Kidney (tissue), 14 donors: ENCODE data around the gene PRDX1. TPM values are rescaled to one million over a fixed set of nuclear protein-coding genes. Genes with fewer than 3 reads are reported as not detected.

Experiments used
- DNase-seq, 5 donors: peaks; one replicate each; pipeline ENCODE4 v3.0.0-alpha.2; 2013 to 2020
- FAIRE-seq: peaks from 2 replicates; lab custom pipeline; 2012; peaks lifted over from hg19 to GRCh38; lab: Jason Lieb, UNC
- H3K27ac ChIP-seq, 2 donors: one replicate each; pipeline ENCODE4 v1.7.0; 2013; ENCODE audit warnings: low read depth in 2 of 2, low read length in 2 of 2, inconsistent platforms in 1 of 2
- H3K27me3 ChIP-seq: one replicate; pipeline ENCODE4 v1.7.1; 2013; ENCODE audit warnings: low read length, inconsistent platforms; ENCODE audit not compliant: control insufficient read depth, insufficient read depth
- H3K36me3 ChIP-seq, 3 donors: one replicate each; pipeline versions ENCODE4 v1.7.0 to v1.7.1; 2013; ENCODE audit warnings: low read length in 3 of 3, control low read depth in 1 of 3, inconsistent platforms in 1 of 3; ENCODE audit not compliant: insufficient read depth in 3 of 3, control insufficient read depth in 2 of 3
- H3K4me1 ChIP-seq, 3 donors: one replicate each; pipeline versions ENCODE4 v1.7.0 to v1.7.1; 2013; ENCODE audit warnings: low read length in 3 of 3, inconsistent platforms in 1 of 3, low read depth in 1 of 3; ENCODE audit not compliant: control insufficient read depth in 2 of 3, insufficient read depth in 2 of 3
- H3K4me3 ChIP-seq, 3 donors: one replicate each; pipeline versions ENCODE4 v1.7.0 to v1.8.1; 2013; ENCODE audit warnings: low read length in 3 of 3, control low read depth in 1 of 3, inconsistent platforms in 1 of 3
- H3K9ac ChIP-seq, 3 donors: one replicate each; pipeline versions ENCODE4 v1.7.0 to v1.7.1; 2013; ENCODE audit warnings: low read length in 3 of 3, control low read depth in 1 of 3, inconsistent platforms in 1 of 3
- H3K9me3 ChIP-seq, 3 donors: one replicate each; pipeline versions ENCODE4 v1.7.0 to v1.7.1; 2013; ENCODE audit warnings: low read length in 3 of 3, control low read depth in 1 of 3, inconsistent platforms in 1 of 3; ENCODE audit not compliant: control insufficient read depth in 2 of 3, insufficient read depth in 1 of 3
- CTCF ChIP-seq: IDR thresholded peaks from 3 replicates; pipeline ENCODE4 v1.5.1; 2012; ENCODE audit warnings: mild to moderate bottlenecking, moderate library complexity, borderline replicate concordance; ENCODE audit not compliant: insufficient read depth; ENCODE audit errors: extremely low read depth
- intact Hi-C: fragments of 100-400 bp; cut with DNase I; formaldehyde crosslinking; loops from one replicate; pipeline ENCODE4 v1.11.1; 2022
- polyA plus RNA-seq: library from polyadenylated mRNA; stranded (reverse); fragments of 350-450 nt; fragmentation: Illumina TruSeq; extraction: RNeasy Lipid Tissue Mini Kit (QIAGEN cat#74804); gene quantifications from one replicate; pipeline ENCODE4 v1.2.3, GENCODE V29; 2014; ENCODE audit warnings: low read depth, low replicate concordance; ENCODE audit not compliant: insufficient read depth
- total RNA-seq: library from RNA; stranded (reverse); fragmentation: NEBNext Ultra II Directional; extraction: Animal tissue kit (Norgen Biotek cat#: 25700); gene quantifications from one replicate; pipeline ENCODE4 v1.2.1, GENCODE V29; 2021
- donor health status: control.
- donor health status: control.
- donor health status: control.
- donor health status: control.
- donor health status: control.
- donor health status: DM: yes; HTN: yes; CAD: no.
- donor health status: Normal renal cell carcinoma (clear cell type).

PRDX1 gene
- total and polyA plus RNA-seq, 2 donors from 2014 or later: 452 to 1,042 TPM

- Histone ChIP-seq H3K27me3 (no peaks in the 10 kb centered on the region), H3K36me3 (peaks cover 0 to 33% (median 29%) of the 10 kb centered on the region in 3 donors), H3K27ac (no peak overlapping the region), H3K4me1 (peaks cover 0 to 2% (median 0%) of the 10 kb centered on the region in 3 donors), H3K4me3 (no peak overlapping the region), H3K9me3 (no peaks in the 10 kb centered on the region), H3K9ac (no peak overlapping the region)
- DNase-seq: no peak
- TF ChIP-seq CTCF: no peak
- no peak for FAIRE-seq
- intact Hi-C loops: no loop called here
Measured at GRCh38 chr1:45508295-45509151, 13.2 kb downstream of the PRDX1 start.

GRCh38 chr1:45507893-45508292 is 13.8 kb downstream of the PRDX1 start:
- DNase-seq: no peak
- no peak for TF ChIP-seq CTCF
- no peaks in the 10 kb centered on the region for H3K9me3 ChIP-seq
- intact Hi-C loops: no loop called here
- H3K27ac ChIP-seq: no peak overlapping the region
- no peaks in the 10 kb centered on the region for H3K27me3 ChIP-seq
- no peak overlapping the region for H3K9ac ChIP-seq
- H3K36me3 ChIP-seq: peaks cover 0 to 29% (median 26%) of the 10 kb centered on the region in 3 donors
- peaks cover 0 to 2% (median 0%) of the 10 kb centered on the region in 3 donors for H3K4me1 ChIP-seq
- FAIRE-seq: no peak
- H3K4me3 ChIP-seq: no peak overlapping the region

- H3K4me1 ChIP-seq: peaks cover 0 to 2% (median 0%) of the 10 kb centered on the region in 3 donors
- no peaks in the 10 kb centered on the region for H3K9me3 ChIP-seq
- H3K27me3 ChIP-seq: no peaks in the 10 kb centered on the region
- H3K27ac ChIP-seq: no peak overlapping the region
- no peak for TF ChIP-seq CTCF
- no peak overlapping the region for H3K4me3 ChIP-seq
- H3K9ac ChIP-seq: no peak overlapping the region
- intact Hi-C loops: no loop called here
- no peak for FAIRE-seq
- DNase-seq: no peak
- peaks cover 0 to 22% (median 22%) of the 10 kb centered on the region in 3 donors for H3K36me3 ChIP-seq
Measured at GRCh38 chr1:45507195-45507594, 14.5 kb downstream of the PRDX1 start.
